H1 (cell line): ENCODE measurements around the gene PRKACA. TPM values are rescaled to one million over a fixed set of nuclear protein-coding genes. Genes with fewer than 3 reads are reported as not detected.

Experiments used
- CBX5 ChIP-seq: fragments of 300-800, 300-1000 bp; sonication (generic); IDR thresholded peaks from 2 replicates; pipeline ENCODE4 v1.7.1; 2016; ENCODE audit warnings: antibody characterized with exemption, low read length, low read depth
- EGR1 ChIP-seq: IDR thresholded peaks from 2 replicates; pipeline ENCODE4 v1.6.1; 2011; ENCODE audit warnings: low read depth, low read length, borderline replicate concordance
- EP300 ChIP-seq, 2 experiments: IDR thresholded peaks; 1 replicate in 1 of 2; 2 replicates in 1 of 2; pipeline ENCODE4 v1.6.1; 2011 to 2012; ENCODE audit warnings: low read depth in 2 of 2, low read length in 2 of 2, mild to moderate bottlenecking in 2 of 2, borderline replicate concordance in 1 of 2, inconsistent platforms in 1 of 2, moderate library complexity in 1 of 2
- EZH2 ChIP-seq: fragments of 200-600 bp; sonication (generic); IDR thresholded peaks from 2 replicates; pipeline ENCODE4 v1.7.1; 2012; ENCODE audit warnings: low read depth, mild to moderate bottlenecking, moderate library complexity, low read length, inconsistent platforms; ENCODE audit not compliant: severe bottlenecking
- GTF2F1 ChIP-seq: IDR thresholded peaks from 2 replicates; pipeline ENCODE4 v1.6.1; 2012; ENCODE audit warnings: low read depth, low read length, improper control_type of control experiment, borderline replicate concordance
- JUN ChIP-seq: IDR thresholded peaks from 2 replicates; pipeline ENCODE4 v1.6.1; 2011; ENCODE audit warnings: low read depth, mild to moderate bottlenecking, improper control_type of control experiment, low read length
- JUND ChIP-seq: IDR thresholded peaks from 2 replicates; pipeline ENCODE4 v1.6.1; 2011; ENCODE audit warnings: mild to moderate bottlenecking, improper control_type of control experiment, low read length
- KDM4A ChIP-seq: IDR thresholded peaks from one replicate; pipeline ENCODE4 v1.7.1; 2012; ENCODE audit warnings: low read depth, mild to moderate bottlenecking, moderate library complexity, low read length, inconsistent platforms; ENCODE audit not compliant: severe bottlenecking
- NRF1 ChIP-seq: IDR thresholded peaks from 2 replicates; pipeline ENCODE4 v1.6.1; 2011; ENCODE audit warnings: mild to moderate bottlenecking, low read depth, low read length, improper control_type of control experiment
- PHF8 ChIP-seq: fragments of 200-600 bp; sonication (generic); conservative IDR thresholded peaks from 2 replicates; pipeline ENCODE4 v1.7.1; 2012; ENCODE audit warnings: low read depth, mild to moderate bottlenecking, inconsistent platforms, low read length, moderate library complexity
- SIRT6 ChIP-seq: IDR thresholded peaks from one replicate; pipeline ENCODE4 v1.7.1; 2012; ENCODE audit warnings: low read length, inconsistent platforms
- SUZ12 ChIP-seq: fragments of 200-600 bp; sonication (generic); IDR thresholded peaks from 2 replicates; pipeline ENCODE4 v1.6.1; 2012; ENCODE audit warnings: mild to moderate bottlenecking, inconsistent platforms, low read length, moderate library complexity, mixed read lengths
- polyA plus RNA-seq, 7 experiments: library from polyadenylated mRNA; depleted of rRNA in 3 of 7; stranded (reverse) in 5 of 7; unstranded in 2 of 7; fragments of >200 nt in 5 of 7; fragments of 200-250 nt in 2 of 7; gene quantifications; 1 replicate in 5 of 7; 2 replicates in 1 of 7; 4 replicates in 1 of 7; pipeline versions ENCODE4 v1.2.1 to v1.2.3, GENCODE V29; 2011 to 2013; ENCODE audit warnings: missing spikeins in 2 of 7, mixed read lengths in 2 of 7
- total RNA-seq: library from RNA; stranded (reverse); fragmentation: NEBNext Ultra II Directional; extraction: Animal tissue kit (Norgen Biotek cat#: 25700); gene quantifications from 2 replicates; pipeline ENCODE4 v1.2.1, GENCODE V29; 2021
- TF ChIP-seq, protein P1 (sequence below): IDR thresholded peaks from 2 replicates; pipeline ENCODE4 v1.6.1; 2011; ENCODE audit warnings: low read length, improper control_type of control experiment
- TF ChIP-seq, protein P2 (sequence below): IDR thresholded peaks from 2 replicates; pipeline ENCODE4 v1.6.1; 2012; ENCODE audit warnings: low read length, inconsistent platforms

Gene PRKACA
- total and polyA plus RNA-seq, 2 of the 8 experiments (the other 6 are each of a cell fraction or from before 2014, with no cell fraction given): 14.2 to 48.2 TPM

DNA sequence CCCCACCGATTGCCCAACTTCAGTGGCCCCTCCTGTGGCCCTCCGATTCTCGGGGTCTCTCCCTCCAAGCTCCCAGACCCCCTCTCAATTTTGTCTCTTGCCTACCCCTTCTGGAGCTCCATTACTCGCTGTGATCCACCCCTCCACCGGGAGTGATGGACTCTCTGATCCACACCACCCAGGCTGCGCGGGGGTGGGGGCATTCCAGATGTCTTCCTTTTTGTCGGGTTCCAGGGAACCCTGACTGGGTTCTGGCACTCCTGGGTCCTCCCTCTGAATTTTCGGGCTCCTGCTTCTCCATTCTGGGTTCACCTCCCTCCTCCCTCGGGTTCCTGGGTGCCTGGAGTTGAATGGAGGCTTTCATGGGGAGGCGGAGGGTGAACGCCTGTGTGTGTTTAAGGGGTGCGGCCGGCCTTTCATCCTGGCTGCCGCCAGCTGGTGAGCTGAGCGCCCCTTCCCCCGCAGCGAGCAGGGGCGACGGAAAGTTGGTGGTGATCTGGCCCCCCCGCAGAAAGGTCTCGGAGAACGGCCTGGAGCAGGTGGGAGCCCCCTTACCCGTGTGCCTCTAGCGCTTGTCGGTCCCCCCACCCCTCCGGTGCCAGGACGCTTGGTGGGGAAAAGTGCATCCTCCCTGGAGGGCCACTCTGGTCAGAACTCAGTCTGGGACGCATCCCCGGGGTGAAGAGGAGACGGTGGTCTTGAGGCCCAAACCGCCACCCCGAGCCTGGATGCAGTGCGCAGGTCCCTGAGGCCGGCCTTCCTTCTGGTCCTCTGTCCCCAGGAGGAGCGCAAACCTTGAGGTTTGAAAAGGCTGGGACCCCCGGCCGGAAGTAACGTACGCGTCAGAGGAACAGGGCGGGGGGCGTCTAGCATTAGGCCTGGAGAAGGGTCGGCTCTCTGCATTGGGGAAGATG, 43.4 kb downstream of the PRKACA start (continued):
- TF ChIP-seq, protein P1, sequence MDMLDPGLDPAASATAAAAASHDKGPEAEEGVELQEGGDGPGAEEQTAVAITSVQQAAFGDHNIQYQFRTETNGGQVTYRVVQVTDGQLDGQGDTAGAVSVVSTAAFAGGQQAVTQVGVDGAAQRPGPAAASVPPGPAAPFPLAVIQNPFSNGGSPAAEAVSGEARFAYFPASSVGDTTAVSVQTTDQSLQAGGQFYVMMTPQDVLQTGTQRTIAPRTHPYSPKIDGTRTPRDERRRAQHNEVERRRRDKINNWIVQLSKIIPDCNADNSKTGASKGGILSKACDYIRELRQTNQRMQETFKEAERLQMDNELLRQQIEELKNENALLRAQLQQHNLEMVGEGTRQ: no peak
- 0 out of 2 replicates have a peak, but pooled peaks have one; percentile 23 for TF ChIP-seq PHF8
- TF ChIP-seq JUND: no peak
- no peak for TF ChIP-seq CBX5
- no peak for TF ChIP-seq JUN
- no peak for TF ChIP-seq SIRT6
- no peak for TF ChIP-seq EGR1
- peak; percentile 64 for TF ChIP-seq EZH2
- no peak for TF ChIP-seq EP300 (IDR thresholded peaks at IDR 0.05; ENCODE audit: borderline replicate concordance in 1 of 2, low read depth in 2 of 2, low read length in 2 of 2)
- TF ChIP-seq, protein P2, sequence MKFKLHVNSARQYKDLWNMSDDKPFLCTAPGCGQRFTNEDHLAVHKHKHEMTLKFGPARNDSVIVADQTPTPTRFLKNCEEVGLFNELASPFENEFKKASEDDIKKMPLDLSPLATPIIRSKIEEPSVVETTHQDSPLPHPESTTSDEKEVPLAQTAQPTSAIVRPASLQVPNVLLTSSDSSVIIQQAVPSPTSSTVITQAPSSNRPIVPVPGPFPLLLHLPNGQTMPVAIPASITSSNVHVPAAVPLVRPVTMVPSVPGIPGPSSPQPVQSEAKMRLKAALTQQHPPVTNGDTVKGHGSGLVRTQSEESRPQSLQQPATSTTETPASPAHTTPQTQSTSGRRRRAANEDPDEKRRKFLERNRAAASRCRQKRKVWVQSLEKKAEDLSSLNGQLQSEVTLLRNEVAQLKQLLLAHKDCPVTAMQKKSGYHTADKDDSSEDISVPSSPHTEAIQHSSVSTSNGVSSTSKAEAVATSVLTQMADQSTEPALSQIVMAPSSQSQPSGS: no peak
- no peak for TF ChIP-seq GTF2F1
- 0 out of 2 replicates have a peak, but pooled peaks have one; percentile 59 for TF ChIP-seq SUZ12
- TF ChIP-seq NRF1: no peak
- TF ChIP-seq KDM4A: peak; percentile 17
